K562 (cell line): ENCODE data around the gene POLD1. TPM values are rescaled to one million over a fixed set of nuclear protein-coding genes. Genes with fewer than 3 reads are reported as not detected.

Experiments used
- ARNT ChIP-seq, 2 experiments: fragments of 450-650 bp; IDR thresholded peaks; 2 replicates each; pipeline ENCODE4 v1.6.1; 2016; ENCODE audit warnings: mild to moderate bottlenecking in 1 of 2
- ATF7 ChIP-seq: fragments of 450-650 bp; IDR thresholded peaks from 2 replicates; pipeline ENCODE4 v1.7.1; 2014; ENCODE audit warnings: mild to moderate bottlenecking, moderate library complexity
- BRD9 ChIP-seq: fragments of 450-650 bp; IDR thresholded peaks from 2 replicates; pipeline ENCODE4 v1.6.1; 2018; ENCODE audit warnings: low read depth; ENCODE audit not compliant: partially characterized antibody
- CBX3 ChIP-seq, 2 experiments: IDR thresholded peaks; 1 replicate in 1 of 2; 2 replicates in 1 of 2; pipeline ENCODE4 v1.6.1; 2012; ENCODE audit warnings: inconsistent platforms in 2 of 2, low read length in 2 of 2, borderline replicate concordance in 1 of 2, control low read depth in 1 of 2
- CHAMP1 ChIP-seq: fragments of 450-650 bp; IDR thresholded peaks from 2 replicates; pipeline ENCODE4 v1.6.1; 2016; ENCODE audit warnings: mild to moderate bottlenecking
- NFE2 ChIP-seq: IDR thresholded peaks from 2 replicates; pipeline ENCODE4 v1.6.1; 2014; ENCODE audit warnings: antibody characterized with exemption, low read depth
- POLR2G ChIP-seq: fragments of 200-400 bp; formaldehyde crosslinking; IDR thresholded peaks from 2 replicates; pipeline ENCODE4 v1.6.1; 2017; ENCODE audit warnings: low read depth, mild to moderate bottlenecking, antibody characterized with exemption, low read length, moderate library complexity
- TEAD2 ChIP-seq: fragments of 450-650 bp; IDR thresholded peaks from 2 replicates; pipeline ENCODE4 v1.6.1; 2016; ENCODE audit warnings: missing genetic modification characterization, control low read depth, missing compliant biosample characterization
- ZNF133 ChIP-seq: fragments of 250-450 bp; sonication (Bioruptor Pico); IDR thresholded peaks from 2 replicates; pipeline ENCODE4 v1.4.0; 2020; ENCODE audit warnings: mild to moderate bottlenecking
- ZNF280B ChIP-seq: fragments of 250-450 bp; sonication (Bioruptor Pico); IDR thresholded peaks from 2 replicates; pipeline ENCODE4 v1.5.1; 2021; ENCODE audit warnings: mild to moderate bottlenecking
- ZNF3 ChIP-seq: fragments of 250-450 bp; sonication (Bioruptor Pico); IDR thresholded peaks from 2 replicates; pipeline ENCODE4 v1.5.0; 2021; ENCODE audit warnings: mild to moderate bottlenecking, moderate library complexity
- ZNF398 ChIP-seq: fragments of 250-450 bp; sonication (Bioruptor Pico); IDR thresholded peaks from 2 replicates; pipeline ENCODE4 v1.8.0; 2021; ENCODE audit warnings: moderate library complexity, mild to moderate bottlenecking, inconsistent platforms
- polyA plus RNA-seq, 8 experiments: library from polyadenylated mRNA; depleted of rRNA in 4 of 8; stranded (reverse) in 5 of 8; unstranded in 3 of 8; fragments of >200 nt; fragmentation: Nextera tagmentation in 2 of 8; fragmentation: Illumina TruSeq in 1 of 8; extraction: Ambion mirVana in 2 of 8; extraction: Trizol in 1 of 8; gene quantifications; 2 replicates each; pipeline versions ENCODE4 v1.2.1 to v1.2.3, GENCODE V29; 2011 to 2014; ENCODE audit warnings: inconsistent platforms in 1 of 8, missing spikeins in 1 of 8
- total RNA-seq, 7 experiments: library from RNA; depleted of rRNA in 6 of 7; stranded (reverse); fragments of >200 nt in 6 of 7; fragmentation: Illumina TruSeq in 2 of 7; extraction: Trizol in 2 of 7; gene quantifications; 2 replicates each; pipeline versions ENCODE4 v1.2.1 to v1.2.3, GENCODE V29; 2011 to 2021; ENCODE audit warnings: low replicate concordance in 1 of 7
- TF ChIP-seq, protein P1 (sequence below): sonication (generic); formaldehyde crosslinking; IDR thresholded peaks from 2 replicates; pipeline ENCODE4 v1.8.0; 2022; ENCODE audit warnings: mild to moderate bottlenecking, missing genetic modification reagents
- TF ChIP-seq, protein P2 (sequence below): fragments of 450-650 bp; IDR thresholded peaks from one replicate; pipeline ENCODE4 v1.6.1; 2018; ENCODE audit warnings: mild to moderate bottlenecking, moderate library complexity; ENCODE audit not compliant: partially characterized antibody
- TF ChIP-seq, protein P3 (sequence below): fragments of 250-450 bp; sonication (Bioruptor Pico); IDR thresholded peaks from 2 replicates; pipeline ENCODE4 v1.8.0; 2022; ENCODE audit warnings: moderate library complexity, mild to moderate bottlenecking, inconsistent platforms
- TF ChIP-seq, protein P4 (sequence below), 2 experiments: IDR thresholded peaks; 2 replicates each; pipeline ENCODE4 v1.6.1; 2011; ENCODE audit warnings: borderline replicate concordance in 1 of 2, control low read depth in 1 of 2, low read depth in 1 of 2, low read length in 1 of 2, mild to moderate bottlenecking in 1 of 2, mixed read lengths in 1 of 2, moderate library complexity in 1 of 2; ENCODE audit not compliant: insufficient read depth in 1 of 2, insufficient read length in 1 of 2, poor library complexity in 1 of 2, severe bottlenecking in 1 of 2; ENCODE audit errors: extremely low read depth in 1 of 2

The POLD1 gene
- total and polyA plus RNA-seq, 9 of the 15 experiments (the other 6 are each of a cell fraction or from before 2014, with no cell fraction given): 1.3 to 312 (median 47.8) TPM

DNA sequence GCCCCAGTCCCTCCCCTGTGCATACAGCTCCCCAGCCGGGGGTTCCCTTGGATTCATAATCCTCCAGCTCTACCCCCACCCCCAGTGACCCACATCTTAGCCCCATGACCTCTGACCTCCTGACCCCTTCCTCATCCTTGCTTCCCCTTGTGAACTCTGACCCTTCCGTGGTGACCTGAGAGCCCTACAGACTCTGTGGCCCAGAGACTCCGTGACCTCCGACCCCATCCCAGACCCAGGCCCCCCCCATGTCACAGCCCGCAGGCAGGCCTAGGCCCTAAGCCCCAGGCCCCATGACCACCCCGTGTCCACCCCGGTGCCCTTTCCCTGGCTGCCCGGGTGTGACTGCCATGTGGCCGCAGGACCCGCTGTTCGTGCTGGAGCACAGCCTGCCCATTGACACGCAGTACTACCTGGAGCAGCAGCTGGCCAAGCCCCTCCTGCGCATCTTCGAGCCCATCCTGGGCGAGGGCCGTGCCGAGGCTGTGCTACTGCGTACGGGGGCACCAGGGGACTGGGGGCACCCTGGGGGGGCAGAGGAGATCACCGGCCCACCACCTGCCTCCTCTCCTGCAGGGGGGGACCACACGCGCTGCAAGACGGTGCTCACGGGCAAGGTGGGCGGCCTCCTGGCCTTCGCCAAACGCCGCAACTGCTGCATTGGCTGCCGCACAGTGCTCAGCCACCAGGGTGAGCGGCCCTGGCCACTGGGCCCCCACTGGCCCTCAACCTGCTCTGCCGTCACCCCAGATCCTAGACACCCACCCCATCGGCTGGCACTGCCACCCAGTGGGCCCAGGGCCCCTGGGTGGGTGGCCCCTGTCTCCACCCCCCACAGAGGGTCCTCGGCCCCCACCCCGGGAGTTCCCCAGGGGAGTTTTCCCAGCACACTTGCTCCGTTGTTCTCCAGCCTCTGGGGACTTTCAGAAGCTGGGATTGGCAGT, 32.2 kb downstream of the POLD1 start (continued):
- TF ChIP-seq ZNF280B (CRISPR knock-in tag) (no peak), CHAMP1 (no peak), NFE2 (no peak), BRD9 (no peak), TEAD2 (no peak), ARNT (IDR thresholded peaks at IDR 0.05) (no peak), ZNF398 (CRISPR knock-in tag) (no peak), POLR2G (peak; percentile 65), ZNF3 (CRISPR knock-in tag) (no peak), CBX3 (IDR thresholded peaks at IDR 0.05; ENCODE audit: borderline replicate concordance in 1 of 2, low read length in 2 of 2) (no peak), ATF7 (no peak), ZNF133 (CRISPR knock-in tag) (no peak)
- TF ChIP-seq, protein P1, sequence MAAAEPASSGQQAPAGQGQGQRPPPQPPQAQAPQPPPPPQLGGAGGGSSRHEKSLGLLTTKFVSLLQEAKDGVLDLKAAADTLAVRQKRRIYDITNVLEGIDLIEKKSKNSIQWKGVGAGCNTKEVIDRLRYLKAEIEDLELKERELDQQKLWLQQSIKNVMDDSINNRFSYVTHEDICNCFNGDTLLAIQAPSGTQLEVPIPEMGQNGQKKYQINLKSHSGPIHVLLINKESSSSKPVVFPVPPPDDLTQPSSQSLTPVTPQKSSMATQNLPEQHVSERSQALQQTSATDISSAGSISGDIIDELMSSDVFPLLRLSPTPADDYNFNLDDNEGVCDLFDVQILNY (CRISPR knock-in tag): no peak
- TF ChIP-seq, protein P2, sequence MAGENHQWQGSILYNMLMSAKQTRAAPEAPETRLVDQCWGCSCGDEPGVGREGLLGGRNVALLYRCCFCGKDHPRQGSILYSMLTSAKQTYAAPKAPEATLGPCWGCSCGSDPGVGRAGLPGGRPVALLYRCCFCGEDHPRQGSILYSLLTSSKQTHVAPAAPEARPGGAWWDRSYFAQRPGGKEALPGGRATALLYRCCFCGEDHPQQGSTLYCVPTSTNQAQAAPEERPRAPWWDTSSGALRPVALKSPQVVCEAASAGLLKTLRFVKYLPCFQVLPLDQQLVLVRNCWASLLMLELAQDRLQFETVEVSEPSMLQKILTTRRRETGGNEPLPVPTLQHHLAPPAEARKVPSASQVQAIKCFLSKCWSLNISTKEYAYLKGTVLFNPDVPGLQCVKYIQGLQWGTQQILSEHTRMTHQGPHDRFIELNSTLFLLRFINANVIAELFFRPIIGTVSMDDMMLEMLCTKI: no peak
- TF ChIP-seq, protein P3, sequence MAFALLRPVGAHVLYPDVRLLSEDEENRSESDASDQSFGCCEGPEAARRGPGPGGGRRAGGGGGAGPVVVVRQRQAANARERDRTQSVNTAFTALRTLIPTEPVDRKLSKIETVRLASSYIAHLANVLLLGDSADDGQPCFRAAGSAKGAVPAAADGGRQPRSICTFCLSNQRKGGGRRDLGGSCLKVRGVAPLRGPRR: no peak
- TF ChIP-seq, protein P4, sequence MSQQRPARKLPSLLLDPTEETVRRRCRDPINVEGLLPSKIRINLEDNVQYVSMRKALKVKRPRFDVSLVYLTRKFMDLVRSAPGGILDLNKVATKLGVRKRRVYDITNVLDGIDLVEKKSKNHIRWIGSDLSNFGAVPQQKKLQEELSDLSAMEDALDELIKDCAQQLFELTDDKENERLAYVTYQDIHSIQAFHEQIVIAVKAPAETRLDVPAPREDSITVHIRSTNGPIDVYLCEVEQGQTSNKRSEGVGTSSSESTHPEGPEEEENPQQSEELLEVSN (IDR thresholded peaks at IDR 0.05; ENCODE audit: borderline replicate concordance in 1 of 2, extremely low read depth in 1 of 2, insufficient read depth in 1 of 2, insufficient read length in 1 of 2, low read depth in 1 of 2, low read length in 1 of 2, poor library complexity in 1 of 2, severe bottlenecking in 1 of 2): no peak
